GM12873 (cell line): Measurements from ENCODE around the gene OTOL1.

Experiments used
- CTCF ChIP-seq: IDR thresholded peaks from 2 replicates; pipeline ENCODE4 v1.5.1; 2012; ENCODE audit warnings: low read depth, mild to moderate bottlenecking, moderate library complexity, low read length, control low read depth; ENCODE audit not compliant: insufficient read depth; ENCODE audit errors: missing control alignments

OTOL1 gene

GRCh38 chr3:161474139-161474538 is 22.5 kb upstream of the OTOL1 start:
- no peak for TF ChIP-seq CTCF

DNA sequence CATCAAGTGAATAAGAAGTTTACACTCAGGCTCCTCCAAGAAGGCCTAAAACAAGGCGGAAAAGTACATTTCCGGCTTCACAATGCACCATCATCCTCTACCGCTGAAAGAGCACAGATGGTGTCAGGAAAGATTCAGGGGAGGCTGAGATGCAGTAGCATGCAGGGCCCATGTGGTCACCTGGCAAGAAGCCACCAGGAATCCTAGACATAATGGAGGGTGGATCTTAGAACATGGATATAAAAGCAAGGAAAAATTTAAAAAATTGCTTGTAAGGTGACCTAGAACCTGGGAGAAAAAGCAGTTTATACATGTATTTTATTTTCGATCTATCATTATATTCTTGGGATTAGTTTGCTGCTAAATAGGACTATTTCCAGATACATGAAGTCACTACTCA is 21.9 kb upstream of the OTOL1 start:
- TF ChIP-seq CTCF = no peak

DNA sequence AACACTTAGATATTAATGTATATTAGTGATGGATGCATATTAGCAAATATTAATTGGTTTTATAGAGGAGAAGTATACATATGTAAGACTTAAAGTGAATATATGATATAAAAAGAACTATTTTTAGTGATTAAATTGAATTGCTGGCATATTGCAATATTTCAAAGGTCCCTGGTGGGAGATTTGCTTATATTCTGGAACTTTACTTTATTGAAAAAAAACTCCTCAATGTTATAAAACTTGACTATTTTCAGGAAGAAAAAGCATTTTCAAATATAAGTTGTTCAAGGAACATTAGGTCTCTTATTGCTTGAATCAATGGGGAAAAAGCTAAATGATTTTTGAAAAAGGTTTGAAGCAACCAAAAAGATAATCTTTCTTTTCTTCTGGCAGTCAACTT is 21.4 kb upstream of the OTOL1 start:
- no peak for TF ChIP-seq CTCF

GRCh38 chr3:161475905-161476304 is 20.7 kb upstream of the OTOL1 start:
- no peak for TF ChIP-seq CTCF

DNA sequence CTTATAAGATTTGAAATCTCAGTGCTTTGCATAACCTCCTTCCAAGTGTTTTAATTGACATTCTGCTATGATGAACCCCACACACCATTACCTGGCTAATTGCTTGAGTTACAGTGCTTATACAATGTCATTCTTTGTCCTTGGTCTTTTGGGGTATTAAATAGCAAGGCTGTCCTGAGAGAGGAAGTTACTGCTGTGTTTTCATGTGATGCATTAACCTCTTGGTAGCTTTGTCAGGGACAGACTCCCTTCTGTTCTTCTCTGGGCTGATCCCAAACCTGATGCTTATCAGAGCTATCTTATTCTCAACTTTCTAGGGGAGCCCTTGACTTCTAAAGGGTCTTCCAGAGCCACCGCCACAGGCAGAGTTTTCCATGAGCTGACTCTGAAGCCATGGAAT is 12.4 kb upstream of the OTOL1 start:
- no peak for TF ChIP-seq CTCF

- TF ChIP-seq CTCF = no peak
Observed at GRCh38 chr3:161489395-161489794, 7.2 kb upstream of the OTOL1 start.

- no peak for TF ChIP-seq CTCF
Observed at GRCh38 chr3:161498259-161498921, 1.8 kb downstream of the OTOL1 start.
